OCI-LY3 (cell line): ENCODE results near the gene DDX24.
"Not testable (repeated sequence)": the region's sequence is repeated elsewhere in the genome, so short reads cannot be mapped to it uniquely, and the experiment has no call there.

Experiments
- H2AFZ ChIP-seq: fragments of 200-600, 300-600 bp; shearing (Covaris generic); 2 replicates; pipeline ENCODE4 v1.6.0; 2014; ENCODE audit warnings: antibody characterized with exemption, low read depth, low read length
- H3K27ac ChIP-seq: fragments of 200-600, 300-600 bp; sonication (generic); 2 replicates; pipeline ENCODE4 v1.5.1; 2014; ENCODE audit warnings: mild to moderate bottlenecking, low read length, moderate library complexity, mixed read lengths
- H3K27me3 ChIP-seq: fragments of 200-600, 300-600 bp; sonication (generic); 2 replicates; pipeline ENCODE4 v1.6.1; 2014; ENCODE audit warnings: low read depth, low read length, mixed read lengths
- H3K36me3 ChIP-seq: fragments of 200-600, 300-600 bp; sonication (generic); replicated peaks from 2 replicates; pipeline ENCODE3; 2014; ENCODE audit warnings: low read depth, low read length, mixed read lengths
- H3K4me1 ChIP-seq: fragments of 300-600, 200-600 bp; sonication (generic); 2 replicates; pipeline ENCODE4 v1.6.1; 2014; ENCODE audit warnings: low read length, mixed read lengths
- H3K4me2 ChIP-seq: fragments of 200-600, 300-600 bp; sonication (generic); 2 replicates; pipeline ENCODE4 v1.6.1; 2014; ENCODE audit warnings: low read length, mixed read lengths
- H3K4me3 ChIP-seq: fragments of 300-600, 200-600 bp; sonication (generic); 2 replicates; pipeline ENCODE4 v1.5.1; 2014; ENCODE audit warnings: antibody characterized with exemption, mild to moderate bottlenecking, low read length, moderate library complexity
- H3K79me2 ChIP-seq: fragments of 300-600, 200-600 bp; shearing (Covaris generic); 2 replicates; pipeline ENCODE4 v1.6.1; 2014; ENCODE audit warnings: mild to moderate bottlenecking, low read length, mixed read lengths
- H3K9ac ChIP-seq: fragments of 300-600, 200-600 bp; shearing (Covaris generic); 2 replicates; pipeline ENCODE4 v1.6.0; 2014; ENCODE audit warnings: mild to moderate bottlenecking, low read length, moderate library complexity
- H3K9me3 ChIP-seq: fragments of 200-600, 300-600 bp; shearing (Covaris generic); 2 replicates; pipeline ENCODE4 v1.6.1; 2014; ENCODE audit warnings: low read length, mixed read lengths; ENCODE audit not compliant: insufficient read depth
- H4K20me1 ChIP-seq: fragments of 200-600, 300-600 bp; sonication (generic); 2 replicates; pipeline ENCODE4 v1.6.1; 2016; ENCODE audit warnings: low read length, mixed read lengths; ENCODE audit not compliant: insufficient read depth
- EZH2phosphoT487 ChIP-seq: fragments of 200-600 bp; shearing (Covaris generic); IDR thresholded peaks from 2 replicates; pipeline ENCODE4 v1.6.1; 2018; ENCODE audit warnings: antibody characterized with exemption, mixed run types, low read depth
- TF ChIP-seq, protein P1 (sequence below): fragments of 200-600, 300-600 bp; sonication (generic); IDR thresholded peaks from 2 replicates; pipeline ENCODE4 v1.5.1; 2014; ENCODE audit warnings: antibody characterized with exemption, low read length, low read depth

DDX24 gene

DNA sequence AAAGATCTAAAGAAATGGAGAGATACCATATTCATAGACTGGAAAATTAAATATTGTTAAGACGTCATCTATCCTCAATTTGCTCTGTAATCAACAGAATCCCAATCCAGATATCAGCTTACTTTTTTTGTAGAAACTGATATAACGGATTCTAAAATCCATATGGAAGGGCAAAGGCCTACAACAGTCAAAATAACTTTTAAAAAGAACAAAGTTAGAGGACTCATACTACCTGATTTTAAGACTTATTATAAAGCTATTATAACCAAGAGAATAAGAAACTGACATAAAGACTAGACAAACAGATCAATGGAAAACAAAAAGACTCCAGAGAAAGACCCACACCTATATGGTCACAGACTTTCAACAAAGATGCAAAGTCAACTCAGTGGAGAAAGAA is 6.0 kb downstream of the DDX24 start:
- peaks cover 39% of the 10 kb centered on the region for H4K20me1 ChIP-seq
- H3K27ac ChIP-seq = no peak overlapping the region
- no peak overlapping the region for H3K4me2 ChIP-seq
- no peak overlapping the region for H3K9ac ChIP-seq
- no peak overlapping the region for H2AFZ ChIP-seq
- H3K4me3 ChIP-seq = no peak overlapping the region
- peaks cover 25% of the 10 kb centered on the region for H3K9me3 ChIP-seq
- H3K27me3 ChIP-seq = no peaks in the 10 kb centered on the region
- peaks cover 10% of the 10 kb centered on the region for H3K4me1 ChIP-seq
- TF ChIP-seq, protein P1, sequence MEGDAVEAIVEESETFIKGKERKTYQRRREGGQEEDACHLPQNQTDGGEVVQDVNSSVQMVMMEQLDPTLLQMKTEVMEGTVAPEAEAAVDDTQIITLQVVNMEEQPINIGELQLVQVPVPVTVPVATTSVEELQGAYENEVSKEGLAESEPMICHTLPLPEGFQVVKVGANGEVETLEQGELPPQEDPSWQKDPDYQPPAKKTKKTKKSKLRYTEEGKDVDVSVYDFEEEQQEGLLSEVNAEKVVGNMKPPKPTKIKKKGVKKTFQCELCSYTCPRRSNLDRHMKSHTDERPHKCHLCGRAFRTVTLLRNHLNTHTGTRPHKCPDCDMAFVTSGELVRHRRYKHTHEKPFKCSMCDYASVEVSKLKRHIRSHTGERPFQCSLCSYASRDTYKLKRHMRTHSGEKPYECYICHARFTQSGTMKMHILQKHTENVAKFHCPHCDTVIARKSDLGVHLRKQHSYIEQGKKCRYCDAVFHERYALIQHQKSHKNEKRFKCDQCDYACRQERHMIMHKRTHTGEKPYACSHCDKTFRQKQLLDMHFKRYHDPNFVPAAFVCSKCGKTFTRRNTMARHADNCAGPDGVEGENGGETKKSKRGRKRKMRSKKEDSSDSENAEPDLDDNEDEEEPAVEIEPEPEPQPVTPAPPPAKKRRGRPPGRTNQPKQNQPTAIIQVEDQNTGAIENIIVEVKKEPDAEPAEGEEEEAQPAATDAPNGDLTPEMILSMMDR = no peak
- no peak for TF ChIP-seq EZH2phosphoT487
- peaks cover 64% of the 10 kb centered on the region for H3K36me3 ChIP-seq
- H3K79me2 ChIP-seq = peaks cover 100% of the 10 kb centered on the region

DNA sequence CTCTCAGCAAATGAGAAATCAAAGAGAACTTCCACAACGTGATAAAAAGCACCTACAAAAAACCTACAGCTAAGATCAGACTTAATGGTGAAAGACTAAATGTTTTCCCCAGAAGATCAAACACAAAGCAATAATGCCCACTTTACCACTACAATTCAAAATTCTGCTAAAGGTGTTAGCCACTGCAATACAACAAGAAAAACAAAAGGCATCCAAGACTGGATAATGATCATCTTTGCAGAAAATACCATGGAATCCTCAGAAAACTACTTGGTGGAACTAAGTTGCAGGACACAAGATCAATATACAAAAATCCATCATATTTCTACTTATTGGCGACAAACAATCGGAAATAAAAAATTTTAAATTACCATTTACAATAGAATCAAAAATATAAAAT is 6.5 kb downstream of the DDX24 start:
- Histone ChIP-seq H3K4me1 (peaks cover 6% of the 10 kb centered on the region), H4K20me1 (peaks cover 39% of the 10 kb centered on the region), H3K9me3 (peaks cover 28% of the 10 kb centered on the region), H2AFZ (no peak overlapping the region), H3K4me2 (no peak overlapping the region), H3K27ac (no peak overlapping the region), H3K36me3 (peaks cover 62% of the 10 kb centered on the region), H3K9ac (no peak overlapping the region), H3K4me3 (no peak overlapping the region), H3K27me3 (no peaks in the 10 kb centered on the region), H3K79me2 (peaks cover 100% of the 10 kb centered on the region)
- TF ChIP-seq, protein P1 = no peak
- no peak for TF ChIP-seq EZH2phosphoT487

DNA sequence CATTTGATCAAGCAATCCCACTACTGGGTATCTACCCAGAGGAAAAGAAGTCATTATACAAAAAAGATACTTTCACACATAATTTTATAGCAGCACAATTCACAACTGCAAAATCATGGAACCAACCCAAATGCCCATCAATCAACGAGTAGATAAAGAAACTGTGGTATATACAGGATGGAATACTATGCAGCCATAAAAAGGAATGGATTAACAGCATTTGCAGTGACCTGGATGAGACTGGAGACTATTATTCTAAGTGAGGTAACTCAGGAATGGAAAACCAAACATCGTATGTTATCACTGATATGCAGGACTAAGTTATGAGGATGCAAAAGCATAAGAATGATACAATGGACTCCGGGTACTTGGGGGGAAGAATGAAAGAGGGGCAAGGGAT is 8.9 kb downstream of the DDX24 start:
- H3K27ac ChIP-seq, H3K4me3 ChIP-seq, H3K27me3 ChIP-seq, H3K9ac ChIP-seq, H3K4me2 ChIP-seq, H3K4me1 ChIP-seq, H2AFZ ChIP-seq: not testable (repeated sequence)
- Histone ChIP-seq H3K79me2 (peaks cover 100% of the 10 kb centered on the region), H3K9me3 (peaks cover 27% of the 10 kb centered on the region), H4K20me1 (peaks cover 28% of the 10 kb centered on the region), H3K36me3 (peaks cover 38% of the 10 kb centered on the region)

DNA sequence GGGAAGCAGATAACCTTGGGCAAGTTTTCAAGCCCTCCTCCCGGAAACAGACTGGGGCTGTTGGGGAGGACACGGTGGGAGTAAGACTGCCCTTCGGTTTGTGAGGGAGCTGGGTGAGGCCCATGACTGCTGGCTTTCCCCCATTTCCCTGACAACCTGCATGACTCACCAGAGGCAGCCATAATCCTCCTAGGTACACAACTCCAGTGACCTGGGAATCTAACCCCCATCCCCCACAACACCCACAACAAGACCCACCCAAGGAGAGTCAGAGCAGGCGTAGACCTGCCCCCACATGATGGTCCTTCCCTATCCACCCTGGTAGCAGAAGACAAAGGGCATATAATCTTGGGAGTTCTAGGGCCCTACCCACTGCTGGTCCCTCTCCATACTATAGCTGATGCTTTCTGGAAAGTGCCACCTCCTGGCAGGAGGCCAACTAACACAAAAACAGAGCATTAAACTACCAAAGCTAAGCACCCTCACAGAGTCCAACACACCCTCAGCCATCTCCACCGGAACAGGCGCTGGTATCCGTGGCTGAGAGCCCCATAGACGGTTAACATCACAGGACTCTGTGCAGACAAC is 14.8 kb downstream of the DDX24 start:
- no peak for TF ChIP-seq EZH2phosphoT487
- TF ChIP-seq, protein P1 = no peak
- Histone ChIP-seq H3K4me1 (no peaks in the 10 kb centered on the region), H3K4me3 (no peak overlapping the region), H3K9me3 (0 out of 2 replicates have a peak, but pooled peaks cover 5% of the 10 kb centered on the region), H3K4me2 (no peak overlapping the region), H3K27ac (no peak overlapping the region), H4K20me1 (peaks cover 74% of the 10 kb centered on the region), H3K9ac (no peak overlapping the region), H3K27me3 (no peaks in the 10 kb centered on the region), H3K36me3 (peaks cover 19% of the 10 kb centered on the region), H3K79me2 (peaks cover 100% of the 10 kb centered on the region), H2AFZ (no peak overlapping the region)
